GM10847 (cell line): Measurements from ENCODE around the gene TCF21.

Source experiments
- POLR2A ChIP-seq: IDR thresholded peaks from 2 replicates; pipeline ENCODE4 v1.6.1; 2011; ENCODE audit not compliant: insufficient read length; ENCODE audit errors: extremely low read depth

The TCF21 gene

DNA sequence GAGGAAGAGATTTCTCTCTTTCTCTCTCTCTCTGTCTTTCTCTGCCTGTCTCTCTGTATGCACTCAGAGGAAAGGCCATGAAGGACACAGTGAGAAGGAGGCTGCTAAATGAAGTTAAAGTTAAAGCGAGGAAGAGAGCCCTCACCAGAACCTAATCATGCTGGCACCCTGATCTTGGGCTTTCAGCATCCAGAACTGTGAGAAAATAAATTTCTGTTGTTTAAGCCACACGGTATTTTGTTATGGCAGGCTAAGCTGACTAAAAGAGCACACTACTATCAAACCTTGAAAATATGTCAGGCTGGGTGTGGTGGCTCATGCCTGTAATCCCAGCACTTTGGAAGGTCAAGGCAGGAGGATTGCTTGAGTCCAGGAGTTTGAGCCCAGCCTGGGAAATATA, 8.0 kb upstream of the TCF21 start:
- no peak for TF ChIP-seq POLR2A

DNA sequence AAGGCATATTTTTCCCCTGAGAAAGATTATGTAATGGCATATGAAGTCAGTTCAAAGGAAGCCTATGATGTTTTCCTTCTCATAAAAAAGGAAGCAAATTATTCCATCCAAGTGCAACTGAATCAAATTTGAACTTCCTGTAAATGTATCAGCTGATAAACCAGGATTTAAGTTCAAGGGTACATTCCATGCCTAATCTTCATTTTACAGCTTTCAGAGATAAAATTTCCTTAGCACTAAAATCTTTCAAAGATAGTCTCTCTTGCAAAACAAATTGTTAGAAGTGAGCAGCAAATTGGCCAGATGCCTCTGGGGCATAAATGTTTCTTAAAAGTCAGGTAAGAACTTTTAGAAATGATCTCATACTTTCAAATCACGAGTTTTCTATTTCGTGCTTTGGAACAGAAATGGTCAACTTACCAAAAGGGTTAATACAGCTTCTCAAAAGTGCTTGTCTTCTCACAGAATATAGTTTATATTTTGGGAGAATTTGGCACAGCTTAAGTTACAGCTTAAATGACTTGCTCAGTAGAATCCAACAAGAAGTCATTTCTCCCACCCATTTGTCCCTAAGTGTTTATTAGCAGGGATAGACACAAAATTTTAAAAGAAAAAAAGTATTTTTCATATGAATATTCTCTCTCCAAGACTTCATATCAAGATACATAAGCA, 2.7 kb upstream of the TCF21 start:
- TF ChIP-seq POLR2A = no peak

DNA sequence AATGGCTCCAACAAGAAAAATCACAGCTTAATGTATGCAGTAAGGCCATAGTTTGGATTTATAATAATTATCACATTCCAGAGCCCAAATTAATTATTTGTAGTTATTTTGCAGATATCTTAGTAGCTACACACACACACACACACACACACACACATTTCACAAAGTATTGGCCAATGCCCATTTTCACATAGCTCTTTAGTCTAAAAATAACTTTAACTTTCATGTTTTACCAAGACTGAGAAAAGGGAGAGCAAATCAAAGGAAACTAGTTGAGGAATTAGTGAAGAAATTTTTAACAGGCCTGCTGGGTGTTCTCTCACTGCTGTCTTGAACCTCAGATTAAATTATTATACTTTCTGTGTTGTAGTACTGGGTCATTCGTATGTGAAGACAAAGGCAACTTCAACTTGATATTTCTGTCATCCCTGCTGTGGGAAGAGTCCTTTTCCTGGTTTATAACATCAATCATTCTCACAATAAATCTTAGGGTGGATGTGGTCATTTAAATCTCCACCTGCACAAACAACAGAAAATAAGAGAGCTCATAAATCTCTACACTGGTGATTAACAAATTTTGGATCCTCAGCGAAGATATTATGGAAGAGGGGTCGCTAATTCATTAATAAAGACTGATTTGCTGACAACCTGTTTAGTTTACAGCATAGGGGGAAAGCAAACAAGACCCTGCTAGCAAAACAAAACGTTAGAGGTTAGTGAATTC, 1.6 kb upstream of the TCF21 start:
- TF ChIP-seq POLR2A = no peak

DNA sequence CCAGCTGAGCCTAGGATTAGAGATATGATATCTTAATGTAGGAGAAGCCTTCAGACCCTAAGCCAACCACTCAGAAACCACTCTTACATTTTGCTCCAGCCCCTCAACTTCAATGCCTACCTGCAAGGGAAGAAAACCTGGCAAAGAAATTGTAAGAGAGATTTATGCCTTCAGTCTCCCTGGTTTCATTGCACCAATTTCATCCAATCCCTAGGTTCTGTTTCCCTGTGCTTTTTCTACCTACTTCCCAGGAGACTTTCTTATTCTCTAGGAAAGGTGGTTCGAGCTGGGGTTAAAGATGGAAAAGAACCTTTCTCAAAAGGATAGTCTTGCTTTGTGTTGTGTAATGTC, 1.1 kb upstream of the TCF21 start:
- no peak for TF ChIP-seq POLR2A

DNA sequence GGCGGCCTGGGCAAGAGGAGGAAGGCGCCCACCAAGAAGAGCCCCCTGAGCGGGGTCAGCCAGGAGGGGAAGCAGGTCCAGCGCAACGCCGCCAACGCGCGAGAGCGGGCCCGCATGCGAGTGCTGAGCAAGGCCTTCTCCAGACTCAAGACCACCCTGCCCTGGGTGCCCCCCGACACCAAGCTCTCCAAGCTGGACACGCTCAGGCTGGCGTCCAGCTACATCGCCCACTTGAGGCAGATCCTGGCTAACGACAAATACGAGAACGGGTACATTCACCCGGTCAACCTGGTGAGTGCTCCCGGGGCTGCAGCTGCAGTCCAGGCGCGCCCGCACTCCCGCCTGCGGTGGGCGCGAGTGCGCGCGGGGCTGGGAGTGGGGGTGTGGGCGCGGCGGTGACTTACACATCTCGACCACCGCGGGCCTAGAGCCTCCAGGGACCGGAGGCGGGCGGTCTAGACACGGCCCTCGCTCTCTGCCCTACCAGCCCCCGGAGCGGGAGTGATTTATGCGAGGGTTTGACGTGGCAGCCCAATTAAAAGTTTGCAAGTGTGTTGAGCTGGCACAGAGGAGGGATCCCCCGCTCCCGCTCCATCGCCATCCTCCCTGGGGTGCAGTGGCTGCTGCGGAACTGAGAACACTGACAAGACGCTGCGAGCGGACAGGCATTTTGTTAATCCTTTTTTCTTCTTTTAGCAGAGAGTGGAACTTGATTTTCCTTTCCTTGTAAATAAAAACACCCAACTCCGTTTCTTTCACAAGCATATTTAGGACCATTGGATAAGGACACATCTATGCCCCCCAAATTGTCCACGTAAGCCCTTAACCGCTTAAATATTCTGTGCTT, 867 bp downstream of the TCF21 start:
- no peak for TF ChIP-seq POLR2A

DNA sequence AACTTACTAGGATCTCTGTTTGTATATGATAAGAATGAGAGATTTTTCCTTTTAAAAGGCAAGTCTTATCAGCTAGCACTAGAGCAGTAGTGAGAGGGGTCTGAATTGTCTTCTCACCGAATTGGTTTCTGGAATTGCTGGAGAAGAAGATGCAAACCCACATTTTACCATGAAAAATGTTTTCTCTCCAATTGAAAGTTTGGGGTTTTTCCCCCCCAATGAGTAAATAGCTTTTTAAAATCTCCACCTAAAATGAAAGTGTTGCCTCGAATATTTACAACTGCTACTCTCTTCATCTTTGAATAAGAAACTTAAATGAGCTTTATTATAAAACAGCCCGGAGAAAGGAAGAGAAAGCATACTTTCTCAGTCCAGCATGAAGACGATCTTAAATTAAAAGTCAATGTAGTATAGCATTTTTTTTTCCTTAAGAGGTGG, 1.8 kb downstream of the TCF21 start:
- no peak for TF ChIP-seq POLR2A

DNA sequence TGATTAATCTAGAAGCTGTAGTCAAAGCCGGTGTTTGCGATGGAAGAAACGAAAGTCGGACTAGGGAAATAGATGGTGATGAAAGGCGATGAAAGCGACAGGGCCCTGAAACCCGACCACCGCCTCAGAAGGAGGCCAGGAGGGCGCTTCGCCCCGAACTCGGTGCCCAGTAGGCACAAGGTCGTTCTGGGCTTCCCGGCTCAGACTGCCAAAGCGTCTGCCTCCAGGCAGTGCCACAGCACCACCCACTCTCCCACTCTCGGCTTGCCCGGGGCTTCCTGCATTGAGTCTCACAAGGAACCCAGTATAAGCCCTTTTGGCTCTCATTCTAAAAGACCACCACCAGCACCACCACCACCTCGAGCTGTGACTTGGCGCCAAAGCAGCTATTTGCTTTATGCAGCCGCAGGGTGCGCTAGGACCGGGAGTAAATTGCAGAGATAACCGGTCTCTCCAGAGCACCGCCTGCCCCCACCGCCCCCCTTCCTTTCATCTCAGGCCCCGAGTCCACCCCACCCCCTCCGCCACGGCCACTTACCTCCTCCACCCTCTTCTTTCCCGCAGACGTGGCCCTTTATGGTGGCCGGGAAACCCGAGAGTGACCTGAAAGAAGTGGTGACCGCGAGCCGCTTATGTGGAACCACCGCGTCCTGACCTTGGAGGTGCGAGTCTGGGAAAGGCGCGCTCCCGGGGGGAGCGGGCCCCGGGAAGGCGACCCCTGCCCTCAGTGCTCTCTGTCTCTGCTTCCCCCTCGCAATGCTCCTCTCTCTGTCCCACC, 2.4 kb downstream of the TCF21 start:
- TF ChIP-seq POLR2A = no peak

DNA sequence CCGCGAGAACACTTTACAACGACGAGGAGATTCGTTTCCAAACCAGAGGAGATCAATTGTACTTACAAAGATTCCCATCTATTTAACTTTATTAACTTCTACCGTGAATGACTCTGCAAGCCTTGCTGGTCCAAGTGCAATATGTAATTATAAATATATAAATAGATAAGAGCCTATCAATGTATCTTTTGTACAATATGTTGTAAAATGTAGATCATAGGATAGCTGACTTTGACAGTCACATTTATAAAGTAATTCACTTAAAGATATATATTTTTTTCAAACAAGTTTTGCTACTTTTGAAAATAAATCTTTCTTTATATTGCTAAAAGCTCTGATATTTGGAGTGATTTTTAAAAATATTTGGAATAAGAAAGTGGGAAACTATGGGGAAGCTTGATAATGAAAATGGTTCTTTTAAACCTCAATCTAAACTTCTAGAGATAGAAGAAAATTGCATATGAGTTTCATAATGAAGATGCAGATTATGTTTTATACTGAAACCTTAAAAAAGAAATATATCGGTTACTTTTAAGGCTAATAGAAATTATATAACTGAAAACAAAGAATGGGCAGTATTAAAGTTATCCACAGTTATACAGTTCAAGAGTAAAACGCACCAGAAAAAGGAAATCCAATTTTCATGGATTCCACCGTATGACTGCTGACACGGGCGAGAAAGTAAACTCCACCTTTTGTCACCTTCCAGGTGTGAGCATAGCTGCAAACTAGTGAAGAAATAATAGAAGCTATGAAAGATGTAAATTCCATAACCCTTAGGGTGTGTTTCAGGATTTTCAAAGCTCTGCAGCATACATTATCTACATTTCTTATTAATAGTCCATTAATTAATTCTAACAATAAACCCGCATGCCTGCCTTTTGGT, 3.3 kb downstream of the TCF21 start:
- TF ChIP-seq POLR2A = no peak

DNA sequence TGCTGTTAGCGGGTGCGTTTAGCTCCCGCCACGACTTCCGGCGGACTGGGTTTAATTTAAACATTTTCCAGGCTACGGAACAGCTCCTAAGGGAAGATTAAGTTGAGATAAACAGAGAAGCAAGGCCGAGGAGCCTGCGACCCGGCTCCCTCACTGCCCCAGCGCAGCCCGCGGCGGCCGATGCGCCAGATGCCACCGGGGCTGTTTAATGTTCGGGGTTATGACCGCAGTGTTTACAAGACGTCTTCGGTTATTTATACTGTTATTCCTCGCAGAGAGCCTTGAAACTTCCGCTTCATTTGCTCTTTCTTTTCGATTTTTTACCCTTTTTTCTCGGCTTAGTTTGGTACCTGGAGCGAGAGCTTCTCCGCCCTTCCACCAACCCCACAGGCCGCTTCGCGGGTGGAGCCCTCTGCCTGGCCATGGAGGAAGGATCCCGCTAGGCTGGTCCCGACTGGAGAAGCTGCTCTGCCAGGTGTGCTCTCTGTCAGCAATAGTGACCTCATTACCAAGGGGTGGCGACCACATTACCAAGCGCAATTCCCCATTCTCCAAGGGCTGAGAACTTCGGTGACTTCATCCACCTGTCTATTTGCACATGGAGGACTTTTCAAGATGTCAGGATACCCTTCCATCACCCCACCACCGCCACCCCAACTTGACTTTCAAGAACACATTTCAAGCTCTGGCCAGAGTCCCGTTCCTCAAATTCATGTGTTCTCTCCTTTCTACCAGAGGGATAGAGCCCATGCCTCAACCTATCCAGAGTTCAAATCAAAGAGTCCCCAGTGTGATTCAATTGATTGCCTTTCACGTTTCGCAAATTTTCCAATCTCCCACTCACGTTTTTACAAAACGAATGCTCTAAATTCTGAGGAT, 4.1 kb downstream of the TCF21 start:
- no peak for TF ChIP-seq POLR2A

DNA sequence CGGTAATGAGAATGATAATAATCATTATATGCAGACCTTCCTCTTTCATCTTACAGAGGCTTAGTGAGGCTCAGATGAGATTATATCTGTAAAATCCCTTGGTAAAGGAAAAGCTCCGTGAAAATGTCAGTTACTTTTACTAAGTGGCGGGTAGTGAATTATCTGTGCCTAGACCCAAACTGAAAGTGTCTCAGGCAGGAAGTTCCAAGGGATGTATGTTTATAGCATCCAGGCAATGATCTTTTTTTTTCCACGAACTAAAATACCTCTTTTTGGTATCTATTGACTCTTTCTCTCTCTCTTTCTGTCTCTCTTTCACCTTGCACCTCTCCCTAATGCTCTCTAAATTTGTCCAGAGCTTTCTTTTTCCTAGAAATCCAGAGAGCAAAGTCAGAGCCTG, 5.0 kb downstream of the TCF21 start:
- no peak for TF ChIP-seq POLR2A

DNA sequence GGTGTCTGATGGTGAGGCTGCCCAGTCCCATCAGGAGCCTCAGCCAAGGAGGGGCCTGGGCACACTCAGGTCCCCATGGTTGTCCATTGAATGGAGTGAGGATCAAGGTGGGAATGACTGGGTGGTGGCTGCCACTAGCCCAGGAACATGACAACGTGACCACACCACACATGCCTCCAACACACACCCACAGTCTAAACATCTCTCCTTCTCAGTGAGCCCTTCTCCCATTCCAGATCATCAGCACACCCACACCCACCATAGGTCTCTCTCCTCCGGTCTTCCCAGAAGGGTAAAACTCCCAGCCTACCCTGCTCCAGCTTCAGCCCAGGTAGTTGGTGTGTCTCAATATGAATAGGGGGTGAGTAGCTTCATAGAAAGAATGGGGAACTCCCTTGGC, 5.5 kb downstream of the TCF21 start:
- TF ChIP-seq POLR2A = no peak

DNA sequence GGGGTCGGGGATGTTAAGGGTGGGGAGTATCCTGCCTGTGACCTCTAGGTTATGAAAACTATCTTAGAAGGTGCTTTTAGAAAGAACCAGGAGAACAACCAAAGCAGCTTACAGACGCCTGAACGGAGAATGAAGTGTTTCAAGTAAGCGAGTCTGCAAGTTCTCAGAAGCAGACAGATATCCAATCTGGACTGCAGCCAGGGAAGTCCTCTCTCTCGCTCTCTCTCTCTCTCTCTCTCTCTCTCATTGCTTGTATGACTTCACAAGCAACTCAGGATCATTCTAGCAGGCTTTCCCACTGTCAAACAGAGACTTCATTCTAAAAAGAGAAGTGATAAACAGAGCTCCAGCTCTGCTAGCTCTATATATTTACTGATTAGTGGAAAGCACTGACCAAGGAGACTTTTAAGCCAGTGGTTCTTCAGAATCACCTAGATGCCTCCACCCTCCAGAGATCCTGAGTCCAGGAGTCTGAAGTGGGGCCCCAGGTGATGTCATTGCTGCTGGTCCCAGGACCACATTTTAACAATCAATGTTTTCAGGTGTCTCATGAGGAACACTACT, 6.0 kb downstream of the TCF21 start:
- TF ChIP-seq POLR2A = no peak
